Astrocyte of the cerebellum (primary cell): Measurements from ENCODE around the gene SFXN5.

ENCODE experiments used
- DNase-seq: peaks from one replicate; pipeline ENCODE4 v3.0.0-alpha.2; 2011; ENCODE audit warnings: low read depth
- H3K4me3 ChIP-seq: 2 replicates; pipeline ENCODE4 v1.5.1; 2011; ENCODE audit warnings: mild to moderate bottlenecking, low read depth, low read length, moderate library complexity
- CTCF ChIP-seq: IDR thresholded peaks from 2 replicates; pipeline ENCODE4 v1.5.1; 2012; ENCODE audit warnings: low read length, low read depth, moderate library complexity, mild to moderate bottlenecking; ENCODE audit errors: missing control alignments
- in situ Hi-C: cut with HindIII; loops from 2 replicates; pipeline ENCODE4 v1.10.0; 2017; ENCODE audit warnings: low sequenced_read_pairs

The SFXN5 gene

GRCh38 chr2:73082523-73083410 lies 11.3 kb upstream of the SFXN5 start:
- in situ Hi-C loops: no loop called here
- no peak for DNase-seq
- H3K4me3 ChIP-seq: no peak overlapping the region
- no peak for TF ChIP-seq CTCF

GRCh38 chr2:73081181-73081671 lies 9.7 kb upstream of the SFXN5 start:
- in situ Hi-C loops: no loop called here
- H3K4me3 ChIP-seq: no peak overlapping the region
- no peak for TF ChIP-seq CTCF
- DNase-seq: no peak

- TF ChIP-seq CTCF: no peak
- no peak overlapping the region for H3K4me3 ChIP-seq
- DNase-seq: no peak
- in situ Hi-C loops: no loop called here
These were observed 9.0 kb upstream of the SFXN5 start for GRCh38 chr2:73080321-73081131.

GRCh38 chr2:73079636-73080035 lies 8.1 kb upstream of the SFXN5 start:
- no peak for DNase-seq
- TF ChIP-seq CTCF: no peak
- H3K4me3 ChIP-seq: no peak overlapping the region
- in situ Hi-C loops: no loop called here

GRCh38 chr2:73078457-73079411 lies 7.2 kb upstream of the SFXN5 start:
- no peak for DNase-seq
- in situ Hi-C loops: no loop called here
- no peak for TF ChIP-seq CTCF
- H3K4me3 ChIP-seq: no peak overlapping the region

GRCh38 chr2:73077424-73077795 lies 5.9 kb upstream of the SFXN5 start:
- no peak for DNase-seq
- no peak for TF ChIP-seq CTCF
- in situ Hi-C loops: no loop called here
- no peak overlapping the region for H3K4me3 ChIP-seq
